Caco-2 (cell line): ENCODE measurements around the gene RC3H2. TPM values are rescaled to one million over a fixed set of nuclear protein-coding genes. Genes with fewer than 3 reads are reported as not detected.
"Not testable (repeated sequence)": the region's sequence is repeated elsewhere in the genome, so short reads cannot be mapped to it uniquely, and the experiment has no call there.

Experiments
- BruUV-seq: library from RNA; stranded (reverse); fragments of 400-500 nt; replicated peaks from 2 replicates; lab custom pipeline; 2021; lab: Mats Ljungman, UMichigan
- CTCF ChIA-PET: fragments of 300-600 bp; sonication (Branson Sonifier 250); formaldehyde crosslinking; loops from one replicate; lab custom pipeline; 2022; ENCODE audit warnings: antibody characterized with exemption; lab: Charles Lee
- POLR2A ChIA-PET: fragments of 300-600 bp; sonication (Branson Sonifier 250); formaldehyde crosslinking; loops from one replicate; lab custom pipeline; 2022; ENCODE audit warnings: antibody characterized with exemption; lab: Charles Lee
- DNase-seq, 2 experiments: peaks; one replicate each; pipeline versions ENCODE4 v3.0.0 to v3.0.0-alpha.2; 2020 to 2022
- H3K27me3 ChIP-seq: replicated peaks from 2 replicates; pipeline ENCODE4 v1.6.0; 2011; ENCODE audit warnings: low read length; ENCODE audit not compliant: control insufficient read depth, insufficient read depth
- H3K36me3 ChIP-seq: 2 replicates; pipeline ENCODE4 v1.5.1; 2011; ENCODE audit warnings: low read length; ENCODE audit not compliant: control insufficient read depth, insufficient read depth
- H3K4me1 ChIP-seq: fragments of 250-450 bp; sonication (Bioruptor Pico); 2 replicates; pipeline ENCODE4 v1.5.1; 2020; ENCODE audit warnings: mild to moderate bottlenecking
- H3K4me3 ChIP-seq: 2 replicates; pipeline ENCODE4 v1.5.1; 2011; ENCODE audit warnings: low read depth, mild to moderate bottlenecking, control low read depth, low read length
- H3K9me3 ChIP-seq: fragments of 250-450 bp; sonication (Bioruptor Pico); 2 replicates; pipeline ENCODE4 v1.5.1; 2020; ENCODE audit warnings: mild to moderate bottlenecking, moderate library complexity
- H3K27ac Mint-ChIP-seq: one replicate; pipeline ENCODE4 v1.8.0; 2022; ENCODE audit warnings: mixed read lengths; ENCODE audit not compliant: unreplicated experiment
- H3K27me3 Mint-ChIP-seq: one replicate; pipeline ENCODE4 v1.8.0; 2022; ENCODE audit warnings: mixed read lengths; ENCODE audit not compliant: insufficient read depth, unreplicated experiment
- H3K36me3 Mint-ChIP-seq: one replicate; pipeline ENCODE4 v1.8.0; 2022; ENCODE audit warnings: mild to moderate bottlenecking, mixed read lengths; ENCODE audit not compliant: insufficient read depth, unreplicated experiment
- H3K4me1 Mint-ChIP-seq: one replicate; pipeline ENCODE4 v1.8.0; 2022; ENCODE audit warnings: low read depth, mixed read lengths; ENCODE audit not compliant: unreplicated experiment
- H3K4me3 Mint-ChIP-seq: one replicate; pipeline ENCODE4 v1.8.0; 2022; ENCODE audit warnings: mild to moderate bottlenecking, moderate library complexity, mixed read lengths; ENCODE audit not compliant: unreplicated experiment
- H3K9me3 Mint-ChIP-seq: one replicate; pipeline ENCODE4 v1.8.0; 2022; ENCODE audit warnings: mixed read lengths; ENCODE audit not compliant: unreplicated experiment
- CTCF ChIP-seq, 2 experiments: fragments of 200-600 bp in 1 of 2; IDR thresholded peaks; 1 replicate in 1 of 2; 2 replicates in 1 of 2; pipeline versions ENCODE4 v1.5.1 to v1.8.0; 2011 to 2022; ENCODE audit warnings: antibody characterized with exemption in 1 of 2, control low read depth in 1 of 2, inconsistent platforms in 1 of 2, low read depth in 1 of 2, low read length in 1 of 2, mild to moderate bottlenecking in 1 of 2, moderate library complexity in 1 of 2; ENCODE audit not compliant: insufficient read depth in 1 of 2, severe bottlenecking in 1 of 2, unreplicated experiment in 1 of 2
- intact Hi-C: fragments of 100-400 bp; cut with micrococcal nuclease; formaldehyde crosslinking; loops from one replicate; pipeline ENCODE4 v1.10.0; 2022; ENCODE audit not compliant: unreplicated experiment
- total RNA-seq: library from RNA; stranded (reverse); gene quantifications from 2 replicates; pipeline ENCODE4 v1.2.3, GENCODE V29; 2022

The RC3H2 gene
- total RNA-seq, 1 experiment from 2014 or later = 53.8 TPM

DNA sequence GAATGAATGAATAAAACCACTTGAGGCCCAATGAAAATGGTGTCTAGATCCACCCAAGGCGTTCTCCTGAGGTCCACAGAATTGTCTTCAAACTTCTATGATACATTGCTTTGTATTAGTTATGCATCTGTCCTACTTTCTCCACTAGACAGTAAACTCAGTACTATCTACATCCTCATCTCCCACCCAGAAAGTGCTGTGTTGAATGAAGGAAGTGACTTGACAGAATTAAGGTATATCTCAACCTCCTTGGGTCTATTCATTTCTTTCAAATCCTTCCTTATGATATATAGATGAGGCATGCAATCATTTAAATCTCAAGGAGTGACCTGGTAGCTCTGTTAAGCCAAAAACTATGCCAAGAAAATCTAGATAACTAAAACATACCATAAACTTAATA is 61.0 kb downstream of the RC3H2 start:
- no peaks in the 10 kb centered on the region for H3K9me3 Mint-ChIP-seq
- no TSS peak for BruUV-seq
- ChIA-PET POLR2A (no interaction called here), CTCF (no interaction called here)
- TF ChIP-seq CTCF (IDR thresholded peaks at IDR 0.05; ENCODE audit: insufficient read depth in 1 of 2, low read depth in 1 of 2, low read length in 1 of 2, severe bottlenecking in 1 of 2, unreplicated experiment in 1 of 2) = no peak
- no peaks in the 10 kb centered on the region for H3K27me3 Mint-ChIP-seq
- no peak overlapping the region for H3K4me3 Mint-ChIP-seq
- H3K4me1 Mint-ChIP-seq = no peaks in the 10 kb centered on the region
- H3K27ac Mint-ChIP-seq = no peak overlapping the region
- Histone ChIP-seq H3K4me3 (no peak overlapping the region), H3K9me3 (no peaks in the 10 kb centered on the region), H3K36me3 (no peaks in the 10 kb centered on the region), H3K4me1 (no peaks in the 10 kb centered on the region), H3K27me3 (no peaks in the 10 kb centered on the region)
- intact Hi-C loops = no loop called here
- no peak for DNase-seq
- H3K36me3 Mint-ChIP-seq = peaks cover 28% of the 10 kb centered on the region

- Mint-ChIP-seq H3K4me3 (no peak overlapping the region), H3K9me3 (no peaks in the 10 kb centered on the region), H3K27ac (no peak overlapping the region), H3K27me3 (no peaks in the 10 kb centered on the region), H3K4me1 (no peaks in the 10 kb centered on the region), H3K36me3 (peaks cover 11% of the 10 kb centered on the region)
- no peak for DNase-seq
- intact Hi-C loops = no loop called here
- ChIA-PET CTCF (no interaction called here), POLR2A (no interaction called here)
- no peaks in the 10 kb centered on the region for H3K36me3 ChIP-seq
- no peak for TF ChIP-seq CTCF (IDR thresholded peaks at IDR 0.05; ENCODE audit: insufficient read depth in 1 of 2, low read depth in 1 of 2, low read length in 1 of 2, severe bottlenecking in 1 of 2, unreplicated experiment in 1 of 2)
- H3K4me3 ChIP-seq = no peak overlapping the region
- H3K4me1 ChIP-seq = no peaks in the 10 kb centered on the region
- BruUV-seq = no TSS peak
- H3K9me3 ChIP-seq = no peaks in the 10 kb centered on the region
- no peaks in the 10 kb centered on the region for H3K27me3 ChIP-seq
These were observed 63.7 kb downstream of the RC3H2 start for GRCh38 chr9:122841501-122841900.

- H3K9me3 Mint-ChIP-seq, CTCF ChIA-PET, H3K9me3 ChIP-seq, BruUV-seq, DNase-seq, intact Hi-C loops, H3K27me3 Mint-ChIP-seq, H3K36me3 ChIP-seq, H3K27me3 ChIP-seq, H3K4me3 ChIP-seq, H3K36me3 Mint-ChIP-seq, POLR2A ChIA-PET, H3K27ac Mint-ChIP-seq, H3K4me1 Mint-ChIP-seq, H3K4me3 Mint-ChIP-seq, H3K4me1 ChIP-seq: not testable (repeated sequence)
These were observed 66.7 kb downstream of the RC3H2 start for GRCh38 chr9:122838441-122838840.
